PC-9 (cell line): ENCODE measurements around the gene SCP2. TPM values are rescaled to one million over a fixed set of nuclear protein-coding genes. Genes with fewer than 3 reads are reported as not detected.
"Not testable (repeated sequence)": the region's sequence is repeated elsewhere in the genome, so short reads cannot be mapped to it uniquely, and the experiment has no call there.

Source experiments
- BruUV-seq: library from RNA; stranded (reverse); fragments of 400-500 nt; replicated peaks from 2 replicates; lab custom pipeline; 2021; lab: Mats Ljungman, UMichigan
- CTCF ChIA-PET: fragments of 300-600 bp; sonication (Branson Sonifier 250); formaldehyde crosslinking; loops from one replicate; lab custom pipeline; 2022; ENCODE audit warnings: antibody characterized with exemption; lab: Charles Lee
- POLR2A ChIA-PET: fragments of 300-600 bp; sonication (Branson Sonifier 250); formaldehyde crosslinking; loops from one replicate; lab custom pipeline; 2022; ENCODE audit warnings: antibody characterized with exemption; ENCODE audit not compliant: unreplicated experiment; lab: Charles Lee
- DNase-seq, 2 experiments: peaks; one replicate each; pipeline versions ENCODE4 v3.0.0 to v3.0.0-alpha.2; 2015 to 2022; ENCODE audit warnings: mixed read lengths in 1 of 2
- H2AFZ ChIP-seq: fragments of 200-600 bp; sonication (generic); 2 replicates; pipeline ENCODE4 v1.8.1; 2017; ENCODE audit warnings: antibody characterized with exemption
- H3F3A ChIP-seq: fragments of 200-600 bp; sonication (generic); 2 replicates; pipeline ENCODE4 v1.8.1; 2017; ENCODE audit warnings: antibody characterized with exemption, mild to moderate bottlenecking, low read depth; ENCODE audit not compliant: insufficient read depth
- H3K27ac ChIP-seq: fragments of 200-600 bp; sonication (generic); 2 replicates; pipeline ENCODE4 v1.6.1; 2016; ENCODE audit warnings: mixed run types
- H3K27me3 ChIP-seq: fragments of 200-600 bp; sonication (generic); 2 replicates; pipeline ENCODE4 v1.6.1; 2016; ENCODE audit warnings: low read depth, mixed run types; ENCODE audit not compliant: insufficient read depth
- H3K36me3 ChIP-seq: fragments of 200-600 bp; sonication (generic); 2 replicates; pipeline ENCODE4 v1.6.1; 2016; ENCODE audit warnings: low read depth, mixed run types
- H3K4me1 ChIP-seq: fragments of 200-600 bp; sonication (generic); replicated peaks from 2 replicates; pipeline ENCODE4 v1.6.1; 2016; ENCODE audit warnings: mixed run types; ENCODE audit not compliant: insufficient read depth
- H3K4me2 ChIP-seq: fragments of 200-600 bp; sonication (generic); 2 replicates; pipeline ENCODE4 v1.6.1; 2017; ENCODE audit warnings: mixed run types
- H3K4me3 ChIP-seq: fragments of 200-600 bp; sonication (generic); 2 replicates; pipeline ENCODE4 v1.6.1; 2016; ENCODE audit warnings: mixed run types
- H3K79me2 ChIP-seq: fragments of 200-600 bp; sonication (generic); 2 replicates; pipeline ENCODE4 v1.6.1; 2017; ENCODE audit warnings: low read depth, mixed run types
- H3K9me2 ChIP-seq: fragments of 200-600 bp; sonication (generic); 2 replicates; pipeline ENCODE4 v1.8.1; 2017; ENCODE audit warnings: mild to moderate bottlenecking; ENCODE audit not compliant: insufficient read depth
- H3K9me3 ChIP-seq: fragments of 200-600 bp; sonication (generic); 2 replicates; pipeline ENCODE4 v1.8.1; 2016; ENCODE audit warnings: low read depth; ENCODE audit not compliant: insufficient read depth
- H4K20me1 ChIP-seq: fragments of 200-600 bp; sonication (generic); 2 replicates; pipeline ENCODE4 v1.8.1; 2017; ENCODE audit not compliant: insufficient read depth
- EZH2 ChIP-seq: fragments of 200-600 bp; sonication (generic); IDR thresholded peaks from 2 replicates; pipeline ENCODE4 v1.8.0; 2017; ENCODE audit warnings: antibody characterized with exemption, low read depth
- intact Hi-C: fragments of 100-400 bp; cut with micrococcal nuclease; formaldehyde crosslinking; loops from one replicate; pipeline ENCODE4 v1.10.0; 2022; ENCODE audit not compliant: unreplicated experiment
- total RNA-seq: library from RNA; stranded (reverse); gene quantifications from 2 replicates; pipeline ENCODE4 v1.2.3, GENCODE V29; 2021
- TF ChIP-seq, protein P1 (sequence below): fragments of 200-600 bp; sonication (generic); conservative IDR thresholded peaks from 2 replicates; pipeline ENCODE4 v1.6.1; 2017; ENCODE audit warnings: mixed run types, antibody characterized with exemption, mild to moderate bottlenecking, moderate library complexity

The SCP2 gene
- total RNA-seq, 1 experiment from 2014 or later = 87.8 TPM

DNA sequence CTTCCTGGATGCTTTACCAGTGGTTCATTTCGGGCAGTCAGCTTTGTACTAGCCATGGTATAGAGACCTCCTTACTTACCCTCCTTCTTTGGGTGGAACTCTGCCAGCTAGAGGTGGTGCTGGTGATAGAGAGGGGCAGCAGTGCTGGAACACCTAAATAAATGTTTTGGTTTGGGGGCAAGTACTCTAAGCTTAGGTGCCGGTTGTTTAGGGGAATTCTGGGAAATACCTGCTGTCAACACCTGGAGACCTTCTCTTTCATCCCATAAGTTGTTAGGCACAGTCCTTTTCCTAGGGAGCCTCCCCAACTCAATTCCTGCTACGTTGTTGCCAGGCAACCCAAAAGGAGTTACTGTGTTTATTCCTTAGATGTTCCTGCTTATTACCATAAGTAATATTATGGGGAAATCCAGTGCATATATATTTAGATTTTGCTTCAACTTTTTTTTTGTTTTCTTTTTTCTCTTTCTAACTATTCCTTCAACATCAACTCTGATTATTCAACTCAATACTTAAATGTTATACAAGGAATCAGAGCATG lies 16.9 kb downstream of the SCP2 start:
- no peaks in the 10 kb centered on the region for H3K36me3 ChIP-seq
- H4K20me1 ChIP-seq = no peaks in the 10 kb centered on the region
- no peaks in the 10 kb centered on the region for H3K79me2 ChIP-seq
- 0 out of 2 replicates have a peak, but pooled peaks cover 2% of the 10 kb centered on the region for H3K9me3 ChIP-seq
- ChIA-PET CTCF (interaction anchor here (1.0 kb wide), 1 partner anchor 243 kb away, joined by 3 read pairs; no protein-coding TSS in a partner anchor), POLR2A (interaction anchor here (0.6 to 0.7 kb wide), 2 partner anchors 16 to 37 kb away, joined by 5 to 6 read pairs; no protein-coding TSS in a partner anchor)
- no TSS peak for BruUV-seq
- TF ChIP-seq, protein P1, sequence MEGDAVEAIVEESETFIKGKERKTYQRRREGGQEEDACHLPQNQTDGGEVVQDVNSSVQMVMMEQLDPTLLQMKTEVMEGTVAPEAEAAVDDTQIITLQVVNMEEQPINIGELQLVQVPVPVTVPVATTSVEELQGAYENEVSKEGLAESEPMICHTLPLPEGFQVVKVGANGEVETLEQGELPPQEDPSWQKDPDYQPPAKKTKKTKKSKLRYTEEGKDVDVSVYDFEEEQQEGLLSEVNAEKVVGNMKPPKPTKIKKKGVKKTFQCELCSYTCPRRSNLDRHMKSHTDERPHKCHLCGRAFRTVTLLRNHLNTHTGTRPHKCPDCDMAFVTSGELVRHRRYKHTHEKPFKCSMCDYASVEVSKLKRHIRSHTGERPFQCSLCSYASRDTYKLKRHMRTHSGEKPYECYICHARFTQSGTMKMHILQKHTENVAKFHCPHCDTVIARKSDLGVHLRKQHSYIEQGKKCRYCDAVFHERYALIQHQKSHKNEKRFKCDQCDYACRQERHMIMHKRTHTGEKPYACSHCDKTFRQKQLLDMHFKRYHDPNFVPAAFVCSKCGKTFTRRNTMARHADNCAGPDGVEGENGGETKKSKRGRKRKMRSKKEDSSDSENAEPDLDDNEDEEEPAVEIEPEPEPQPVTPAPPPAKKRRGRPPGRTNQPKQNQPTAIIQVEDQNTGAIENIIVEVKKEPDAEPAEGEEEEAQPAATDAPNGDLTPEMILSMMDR = no peak
- TF ChIP-seq EZH2 = no peak
- no peaks in the 10 kb centered on the region for H3F3A ChIP-seq
- intact Hi-C loops = no loop called here
- H3K27me3 ChIP-seq = no peaks in the 10 kb centered on the region
- H3K4me2 ChIP-seq = no peak overlapping the region
- no peaks in the 10 kb centered on the region for H3K4me1 ChIP-seq
- H3K9me2 ChIP-seq = no peaks in the 10 kb centered on the region
- H3K4me3 ChIP-seq = no peak overlapping the region
- no peak overlapping the region for H2AFZ ChIP-seq
- H3K27ac ChIP-seq = no peak overlapping the region
- DNase-seq = no peak

DNA sequence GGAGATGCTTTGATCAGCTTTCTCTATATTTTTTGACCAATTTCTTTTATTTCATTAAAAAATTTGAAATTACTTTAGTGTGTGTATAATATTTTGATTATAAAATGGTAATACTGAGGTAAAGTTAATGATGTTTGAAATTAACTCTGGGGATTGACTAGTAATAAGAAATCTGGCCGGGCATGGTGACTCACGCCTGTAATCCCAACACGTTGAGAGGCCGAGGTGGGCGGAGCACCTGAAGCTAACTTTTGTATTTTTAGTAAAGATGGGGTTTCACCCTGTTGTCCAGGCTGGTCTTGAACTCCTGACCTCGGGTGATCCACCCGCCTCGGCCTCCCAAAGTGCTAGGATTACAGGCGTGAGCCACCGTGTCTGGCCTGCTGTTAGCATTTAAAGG lies 17.5 kb downstream of the SCP2 start:
- Histone ChIP-seq H3K9me3 (peaks cover 8% of the 10 kb centered on the region; the same call in 1 of the 2 replicates), H3K4me2 (no peak overlapping the region), H2AFZ (no peak overlapping the region), H3K27ac (no peak overlapping the region), H3F3A (no peaks in the 10 kb centered on the region), H3K36me3 (no peaks in the 10 kb centered on the region), H3K4me1 (no peaks in the 10 kb centered on the region), H3K79me2 (no peaks in the 10 kb centered on the region), H4K20me1 (no peaks in the 10 kb centered on the region), H3K4me3 (no peak overlapping the region), H3K27me3 (no peaks in the 10 kb centered on the region), H3K9me2 (no peaks in the 10 kb centered on the region)
- DNase-seq = no peak
- BruUV-seq = no TSS peak
- intact Hi-C loops = no loop called here
- ChIA-PET CTCF (interaction anchor here (1.0 kb wide), 1 partner anchor 242 kb away, joined by 3 read pairs; no protein-coding TSS in a partner anchor), POLR2A (interaction anchor here (0.6 to 0.7 kb wide), 2 partner anchors 17 to 36 kb away, joined by 5 to 6 read pairs; no protein-coding TSS in a partner anchor)
- no peak for TF ChIP-seq EZH2
- TF ChIP-seq, protein P1 = no peak

DNA sequence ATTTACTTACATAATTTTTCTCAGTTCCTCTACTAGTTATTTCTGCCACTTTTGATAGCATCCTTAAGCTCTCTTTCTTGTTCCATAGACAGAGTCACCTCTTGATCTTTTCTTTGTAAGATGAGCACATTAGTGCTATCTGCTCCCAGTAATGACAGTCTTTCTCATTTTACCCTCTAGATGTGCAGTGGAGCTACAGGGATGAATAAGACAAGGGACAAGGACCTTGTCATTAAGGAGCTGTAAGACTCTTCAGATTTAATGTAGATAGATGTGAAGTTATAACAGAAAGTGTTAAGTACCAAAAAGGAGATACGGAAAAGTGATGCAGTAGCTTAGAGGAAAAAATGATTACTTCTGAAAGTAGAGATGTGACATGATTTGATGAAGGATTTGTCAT lies 20.4 kb downstream of the SCP2 start:
- CTCF ChIA-PET = no interaction called here
- no peaks in the 10 kb centered on the region for H3K4me1 ChIP-seq
- no peaks in the 10 kb centered on the region for H3K9me2 ChIP-seq
- TF ChIP-seq, protein P1 = no peak
- no peak for TF ChIP-seq EZH2
- DNase-seq = no peak
- no peaks in the 10 kb centered on the region for H3K36me3 ChIP-seq
- no peak overlapping the region for H3K4me2 ChIP-seq
- H4K20me1 ChIP-seq = no peaks in the 10 kb centered on the region
- intact Hi-C loops = no loop called here
- no peak overlapping the region for H3K4me3 ChIP-seq
- H3K27me3 ChIP-seq = no peaks in the 10 kb centered on the region
- POLR2A ChIA-PET = no interaction called here
- no peak overlapping the region for H2AFZ ChIP-seq
- H3F3A ChIP-seq = no peaks in the 10 kb centered on the region
- BruUV-seq = no TSS peak
- peaks cover 8% of the 10 kb centered on the region; the same call in 1 of the 2 replicates for H3K9me3 ChIP-seq
- H3K79me2 ChIP-seq = no peaks in the 10 kb centered on the region
- H3K27ac ChIP-seq = no peak overlapping the region

- H3K4me3 ChIP-seq, H3K4me1 ChIP-seq, BruUV-seq, H3F3A ChIP-seq, H2AFZ ChIP-seq, H3K27ac ChIP-seq, H3K4me2 ChIP-seq, H4K20me1 ChIP-seq, CTCF ChIA-PET, intact Hi-C loops, POLR2A ChIA-PET, H3K36me3 ChIP-seq, H3K9me3 ChIP-seq, H3K79me2 ChIP-seq, H3K27me3 ChIP-seq, DNase-seq, H3K9me2 ChIP-seq: not testable (repeated sequence)
These were observed 22.5 kb downstream of the SCP2 start for GRCh38 chr1:52949602-52950001.
